DMS 273 (cell line): ENCODE data around the gene PDZK1IP1.
A peak's percentile ranks its signal among the peaks of the same experiment; 100 is the strongest.

ENCODE experiments used
- DNase-seq: peaks from one replicate; lab custom pipeline; 2025; ENCODE audit not compliant: unreplicated experiment; lab: John Stamatoyannopoulos, UW

PDZK1IP1 gene

GRCh38 chr1:47189844-47190508, at the start of gene PDZK1IP1:
Gene PDZK1IP1 (minus strand): TSS chr1:47190036. CDS start chr1:47189932, 104 bp downstream.
- peak; percentile 29 for DNase-seq

GRCh38 chr1:47238935-47239592, 49.2 kb upstream of the PDZK1IP1 start:
- DNase-seq: no peak

GRCh38 chr1:47235806-47236205, 46.0 kb upstream of the PDZK1IP1 start:
- no peak for DNase-seq

GRCh38 chr1:47235241-47235681, 45.4 kb upstream of the PDZK1IP1 start:
- DNase-seq: no peak

- DNase-seq: no peak
These were observed 43.4 kb upstream of the PDZK1IP1 start for GRCh38 chr1:47233186-47233585.

GRCh38 chr1:47232187-47232874, 42.5 kb upstream of the PDZK1IP1 start, which contains the start of gene TAL1:
Gene TAL1 (minus strand): TSS chr1:47232225. CDS start chr1:47225888, 6,337 bp downstream.
- no peak for DNase-seq

GRCh38 chr1:47231301-47232186, 41.7 kb upstream of the PDZK1IP1 start:
- no peak for DNase-seq

GRCh38 chr1:47230692-47231300, 41.0 kb upstream of the PDZK1IP1 start:
- no peak for DNase-seq

GRCh38 chr1:47229886-47230691, 40.3 kb upstream of the PDZK1IP1 start:
- DNase-seq: no peak

GRCh38 chr1:47229031-47229885, 39.4 kb upstream of the PDZK1IP1 start:
- DNase-seq: no peak

GRCh38 chr1:47228644-47229030, 38.8 kb upstream of the PDZK1IP1 start:
- DNase-seq: no peak

GRCh38 chr1:47227341-47228232, 37.8 kb upstream of the PDZK1IP1 start:
- DNase-seq: peak; percentile 24

GRCh38 chr1:47226839-47227215, 37.0 kb upstream of the PDZK1IP1 start:
- DNase-seq: no peak

GRCh38 chr1:47226121-47226838, 36.4 kb upstream of the PDZK1IP1 start:
- no peak for DNase-seq

GRCh38 chr1:47225430-47226100, 35.7 kb upstream of the PDZK1IP1 start:
- peak; percentile 63 for DNase-seq

- peak; percentile 63 for DNase-seq
These were observed 35.0 kb upstream of the PDZK1IP1 start for GRCh38 chr1:47224676-47225399.
